HCT116 (cell line): ENCODE results near the gene LYRM1. TPM values are rescaled to one million over a fixed set of nuclear protein-coding genes. Genes with fewer than 3 reads are reported as not detected.

Experiments
- ATAC-seq: fragments of 200-7000 bp; cut with Tn5 transposase; 2 replicates; pipeline ENCODE4 v1.9.1; 2020; ENCODE audit warnings: mild to moderate bottlenecking, moderate library complexity
- BruUV-seq: library from RNA; stranded (reverse); fragments of 400-500 nt; replicated peaks from 2 replicates; lab custom pipeline; 2021; lab: Mats Ljungman, UMichigan
- CTCF ChIA-PET: fragments of 300-600 bp; sonication (Branson Sonifier 250); formaldehyde crosslinking; loops from one replicate; lab custom pipeline; 2021; ENCODE audit warnings: antibody characterized with exemption; lab: Charles Lee
- POLR2A ChIA-PET: fragments of 300-600, 350-600 bp; sonication (Branson Sonifier 250); formaldehyde crosslinking; loops from one replicate; lab custom pipeline; 2021; ENCODE audit warnings: antibody characterized with exemption; lab: Charles Lee
- RAD21 ChIA-PET, 2 experiments: fragments of 300-600 bp; sonication (Branson Sonifier 250); formaldehyde crosslinking; loops; one replicate each; lab custom pipeline; 2023; ENCODE audit warnings: low total read pairs in 2 of 2; ENCODE audit not compliant: uncharacterized antibody in 2 of 2, unreplicated experiment in 2 of 2, low non-redundant PET in 1 of 2; lab: Charles Lee
- DNase-seq: peaks from one replicate; pipeline ENCODE4 v3.0.0-alpha.2; 2010; ENCODE audit warnings: low read depth, low spot score
- H2AFZ ChIP-seq: fragments of 200-600 bp; shearing (Covaris generic), sonication (generic); 2 replicates; pipeline ENCODE4 v1.6.1; 2017; ENCODE audit warnings: low read depth, mixed run types, mixed read lengths, antibody characterized with exemption, low read length; ENCODE audit not compliant: poor library complexity, severe bottlenecking
- H3K27ac ChIP-seq: 2 replicates; pipeline ENCODE4 v1.5.1; 2012; ENCODE audit warnings: low read depth, low read length
- H3K27me3 ChIP-seq: fragments of 200-600 bp; sonication (generic); 2 replicates; pipeline ENCODE4 v1.6.1; 2016; ENCODE audit warnings: mixed run types, low read length, mixed read lengths; ENCODE audit not compliant: insufficient read depth
- H3K36me3 ChIP-seq, 2 experiments: fragments of 200-500 bp in 1 of 2; fragments of 200-600 bp in 1 of 2; sonication (Bioruptor generic) in 1 of 2; sonication (generic) in 1 of 2; 2 replicates each; pipeline versions ENCODE4 v1.5.1 to v1.6.1; 2014 to 2016; ENCODE audit warnings: low read length in 2 of 2, inconsistent platforms in 1 of 2, mixed read lengths in 1 of 2, mixed run types in 1 of 2; ENCODE audit not compliant: insufficient read depth in 2 of 2, control insufficient read depth in 1 of 2
- H3K4me1 ChIP-seq, 2 experiments: fragments of 200-600 bp in 1 of 2; sonication (generic) in 1 of 2; 2 replicates each; pipeline versions ENCODE4 v1.5.1 to v1.6.1; 2012 to 2017; ENCODE audit warnings: low read length in 2 of 2, inconsistent platforms in 1 of 2, mild to moderate bottlenecking in 1 of 2, mixed read lengths in 1 of 2, mixed run types in 1 of 2, moderate library complexity in 1 of 2; ENCODE audit not compliant: insufficient read depth in 2 of 2, control insufficient read depth in 1 of 2
- H3K4me2 ChIP-seq: fragments of 200-600 bp; sonication (generic); 2 replicates; pipeline ENCODE4 v1.6.1; 2017; ENCODE audit warnings: mixed run types, low read length, mixed read lengths
- H3K4me3 ChIP-seq, 2 experiments: fragments of 200-600 bp in 1 of 2; sonication (generic) in 1 of 2; replicated peaks in 1 of 2; 2 replicates each; pipeline ENCODE4 v1.5.1; 2011 to 2016; ENCODE audit warnings: low read length in 2 of 2, control low read depth in 1 of 2, low read depth in 1 of 2, mild to moderate bottlenecking in 1 of 2, mixed read lengths in 1 of 2, mixed run types in 1 of 2
- H3K79me2 ChIP-seq: fragments of 200-600 bp; sonication (generic); 2 replicates; pipeline ENCODE4 v1.6.1; 2017; ENCODE audit warnings: mild to moderate bottlenecking, mixed run types, low read length, moderate library complexity, mixed read lengths; ENCODE audit not compliant: insufficient read depth
- H3K9ac ChIP-seq: fragments of 200-600 bp; sonication (generic); 2 replicates; pipeline ENCODE4 v1.6.1; 2016; ENCODE audit warnings: low read length, mixed read lengths
- H3K9me2 ChIP-seq: fragments of 200-600 bp; sonication (generic), shearing (Covaris generic); 2 replicates; pipeline ENCODE4 v1.6.1; 2017; ENCODE audit warnings: mixed run types, mild to moderate bottlenecking, moderate library complexity; ENCODE audit not compliant: insufficient read depth
- H3K9me3 ChIP-seq, 2 experiments: fragments of 200-500 bp in 1 of 2; fragments of 200-600 bp in 1 of 2; sonication (Bioruptor generic) in 1 of 2; sonication (generic) in 1 of 2; 2 replicates each; pipeline ENCODE4 v1.6.1; 2014 to 2017; ENCODE audit warnings: low read length in 2 of 2, mixed read lengths in 2 of 2, inconsistent platforms in 1 of 2, low read depth in 1 of 2, mild to moderate bottlenecking in 1 of 2, mixed run types in 1 of 2, moderate library complexity in 1 of 2; ENCODE audit not compliant: control insufficient read depth in 1 of 2, insufficient read depth in 1 of 2
- H4K20me1 ChIP-seq: fragments of 200-600 bp; sonication (generic), shearing (Covaris generic); 2 replicates; pipeline ENCODE4 v1.6.1; 2017; ENCODE audit warnings: mixed run types, mild to moderate bottlenecking, moderate library complexity; ENCODE audit not compliant: insufficient read depth
- CEBPB ChIP-seq: IDR thresholded peaks from 2 replicates; pipeline ENCODE4 v1.6.1; 2012; ENCODE audit warnings: low read depth
- CTCF ChIP-seq, 3 experiments: fragments of 200-600 bp in 1 of 3; sonication (generic) in 1 of 3; IDR thresholded peaks in 2 of 3; conservative IDR thresholded peaks in 1 of 3; 2 replicates each; pipeline ENCODE4 v1.5.1; 2012 to 2017; ENCODE audit warnings: low read depth in 2 of 3, low read length in 2 of 3, antibody characterized with exemption in 1 of 3, borderline replicate concordance in 1 of 3, control low read depth in 1 of 3, mild to moderate bottlenecking in 1 of 3, mixed read lengths in 1 of 3, mixed run types in 1 of 3, moderate library complexity in 1 of 3; ENCODE audit not compliant: insufficient read depth in 1 of 3
- EGR1 ChIP-seq: IDR thresholded peaks from 2 replicates; pipeline ENCODE4 v1.6.1; 2012; ENCODE audit warnings: low read depth
- ELF1 ChIP-seq: IDR thresholded peaks from 2 replicates; pipeline ENCODE4 v1.6.1; 2012; ENCODE audit warnings: low read depth, borderline replicate concordance
- FOSL1 ChIP-seq: IDR thresholded peaks from 2 replicates; pipeline ENCODE4 v1.6.1; 2012; ENCODE audit warnings: low read depth
- JUND ChIP-seq: IDR thresholded peaks from 2 replicates; pipeline ENCODE4 v1.6.1; 2012
- POLR2A ChIP-seq: IDR thresholded peaks from 2 replicates; pipeline ENCODE4 v1.7.0; 2011; ENCODE audit warnings: borderline replicate concordance; ENCODE audit not compliant: insufficient read depth, insufficient read length; ENCODE audit errors: extremely low read depth
- RAD21 ChIP-seq: IDR thresholded peaks from 2 replicates; pipeline ENCODE4 v1.6.1; 2012; ENCODE audit warnings: low read depth, mild to moderate bottlenecking
- SIN3A ChIP-seq: IDR thresholded peaks from 2 replicates; pipeline ENCODE4 v1.6.1; 2012; ENCODE audit warnings: low read depth
- TCF7L2 ChIP-seq: IDR thresholded peaks from 2 replicates; pipeline ENCODE4 v1.7.0; 2011; ENCODE audit warnings: borderline replicate concordance, inconsistent platforms; ENCODE audit not compliant: insufficient read depth, insufficient read length; ENCODE audit errors: extremely low read depth
- YY1 ChIP-seq: IDR thresholded peaks from 2 replicates; pipeline ENCODE4 v1.6.1; 2011; ENCODE audit warnings: low read length, low read depth, moderate library complexity, mild to moderate bottlenecking; ENCODE audit not compliant: insufficient replicate concordance; ENCODE audit errors: extremely low read depth
- ZBTB33 ChIP-seq: IDR thresholded peaks from 2 replicates; pipeline ENCODE4 v1.6.1; 2011; ENCODE audit warnings: mild to moderate bottlenecking, low read length, moderate library complexity; ENCODE audit not compliant: insufficient replicate concordance; ENCODE audit errors: extremely low read depth
- ZFX ChIP-seq: fragments of 450-650 bp; IDR thresholded peaks from 2 replicates; pipeline ENCODE4 v1.6.1; 2017
- ZNF274 ChIP-seq: fragments of 200-500 bp; sonication (Bioruptor generic); IDR thresholded peaks from 2 replicates; pipeline ENCODE4 v1.6.1; 2014; ENCODE audit warnings: mild to moderate bottlenecking, low read depth, low read length, inconsistent platforms
- intact Hi-C: fragments of 100-400 bp; cut with micrococcal nuclease; formaldehyde crosslinking; loops from 2 replicates; pipeline ENCODE4 v1.10.0; 2022
- total RNA-seq: library from RNA; stranded (reverse); gene quantifications from one replicate; pipeline ENCODE4 v1.2.1, GENCODE V29; 2021; ENCODE audit not compliant: unreplicated experiment

LYRM1 gene
- total RNA-seq, 1 experiment from 2014 or later: 26.7 TPM

GRCh38 chr16:20851601-20852000 lies 49.0 kb upstream of the LYRM1 start:
- Histone ChIP-seq H3K36me3 (0 out of 4 replicates have a peak, but pooled peaks cover 0 to 5% of the 10 kb centered on the region in 2 experiments), H3K9me3 (no peaks in the 10 kb centered on the region), H3K4me3 (no peak overlapping the region), H3K4me1 (peaks cover 19 to 22% of the 10 kb centered on the region in 2 experiments), H3K4me2 (peak overlapping the region; percentile 41), H3K27ac (peak overlapping the region; percentile 44), H3K27me3 (no peaks in the 10 kb centered on the region), H2AFZ (no peak overlapping the region), H3K9me2 (no peaks in the 10 kb centered on the region), H3K9ac (no peak overlapping the region), H3K79me2 (no peaks in the 10 kb centered on the region), H4K20me1 (no peaks in the 10 kb centered on the region)
- ATAC-seq (peak; percentile 63), DNase-seq (peak; percentile 28)
- CTCF ChIA-PET: interaction anchor here (1.9 to 3.2 kb wide), 4 partner anchors 24 to 337 kb away, joined by 5 to 41 read pairs (median 22); no protein-coding TSS in a partner anchor
- intact Hi-C loops: loop anchor here (2.0 to 5.0 kb wide), 4 partner anchors 51 to 1826 kb away; partner anchors contain the start of genes DCUN1D3, LDAF1 and LYRM1
- RAD21 ChIA-PET: interaction anchor here (0.8 to 1.7 kb wide), 4 partner anchors 49 to 232 kb away, joined by 3 to 11 read pairs (median 4); partner anchors contain the start of genes DCUN1D3 (in 1 of the 2) and LYRM1 (in 1 of the 2)
- BruUV-seq: no TSS peak
- TF ChIP-seq ELF1 (no peak), CEBPB (peak; percentile 87), RAD21 (peak; percentile 40; the same call in 1 of the 2 replicates), FOSL1 (no peak), POLR2A (no peak), CTCF (IDR thresholded peaks at IDR 0.05 in 2 of 3, conservative IDR thresholded peaks at IDR 0.05 in 1 of 3; ENCODE audit: borderline replicate concordance in 1 of 3, insufficient read depth in 1 of 3, low read depth in 2 of 3, low read length in 2 of 3) (no peak), YY1 (no peak), JUND (no peak), ZFX (no peak), SIN3A (peak; percentile 38; the same call in 1 of the 2 replicates), ZBTB33 (no peak), TCF7L2 (no peak), ZNF274 (no peak), EGR1 (0 out of 2 replicates have a peak, but pooled peaks have one; percentile 29)
- POLR2A ChIA-PET: interaction anchor here (1.6 kb wide), 1 partner anchor 250 kb away, joined by 4 read pairs; no protein-coding TSS in a partner anchor
